HepG2 (cell line): ENCODE data around the gene WSB2. TPM values are rescaled to one million over a fixed set of nuclear protein-coding genes. Genes with fewer than 3 reads are reported as not detected.

ENCODE experiments used
- ATAC-seq: fragments of 200-7000 bp; cut with Tn5 transposase; 3 replicates; pipeline ENCODE4 v1.9.1; 2020; ENCODE audit warnings: mild to moderate bottlenecking, moderate library complexity
- BruUV-seq: library from RNA; stranded (reverse); fragments of 400-500 nt; replicated peaks from 2 replicates; lab custom pipeline; 2021; lab: Mats Ljungman, UMichigan
- CTCF ChIA-PET: fragments of 300-600 bp; formaldehyde crosslinking; extraction: SDS; loops from one replicate; lab custom pipeline; 2021; ENCODE audit warnings: low total read pairs, inconsistent platforms, low intra/inter-chr PET ratio; lab: Yijun Ruan, JAX
- POLR2A ChIA-PET: fragments of 350-600 bp; sonication (Branson Sonifier 250); formaldehyde crosslinking; loops from one replicate; lab custom pipeline; 2020; ENCODE audit warnings: antibody characterized with exemption, inconsistent platforms; lab: Yijun Ruan, JAX
- DNase-seq: peaks from one replicate; pipeline ENCODE4 v3.0.0-alpha.2; 2015; ENCODE audit warnings: low spot score
- FAIRE-seq: peaks from 3 replicates; lab custom pipeline; 2011; peaks lifted over from hg19 to GRCh38; lab: Jason Lieb, UNC
- H2AFZ ChIP-seq: one replicate; pipeline ENCODE4 v1.6.1; 2011; ENCODE audit warnings: low read length, inconsistent platforms
- H3K27ac ChIP-seq: fragments of 300-600 bp; 3 replicates; pipeline ENCODE4 v1.8.0; 2011; ENCODE audit warnings: mixed run types, mild to moderate bottlenecking, mixed read lengths, low read length, inconsistent platforms; ENCODE audit not compliant: insufficient read depth; ENCODE audit errors: extremely low read length
- H3K27me3 ChIP-seq, 2 experiments: fragments of 200-600 bp in 1 of 2; 2 replicates in 1 of 2; 3 replicates in 1 of 2; pipeline versions ENCODE4 v1.6.0 to v1.8.0; 2011; ENCODE audit warnings: low read length in 2 of 2, mild to moderate bottlenecking in 2 of 2, moderate library complexity in 2 of 2, inconsistent platforms in 1 of 2; ENCODE audit not compliant: insufficient read depth in 2 of 2, control insufficient read depth in 1 of 2
- H3K36me3 ChIP-seq, 2 experiments: fragments of 200-600 bp in 1 of 2; replicated peaks in 1 of 2; 2 replicates in 1 of 2; 3 replicates in 1 of 2; pipeline versions ENCODE4 v1.5.1 to v1.8.0; 2011; ENCODE audit warnings: low read length in 2 of 2, inconsistent platforms in 1 of 2; ENCODE audit not compliant: insufficient read depth in 2 of 2, control insufficient read depth in 1 of 2
- H3K4me1 ChIP-seq: 2 replicates; pipeline ENCODE4 v1.5.1; 2012; ENCODE audit warnings: low read length, inconsistent platforms; ENCODE audit not compliant: insufficient read depth
- H3K4me2 ChIP-seq: 2 replicates; pipeline ENCODE4 v1.6.0; 2011; ENCODE audit warnings: low read depth, low read length, inconsistent platforms
- H3K4me3 ChIP-seq, 3 experiments: fragments of 200-600 bp in 1 of 3; sonication (generic), shearing (Covaris generic) in 1 of 3; replicated peaks in 1 of 3; 2 replicates each; pipeline ENCODE4 v1.5.1; 2011 to 2016; ENCODE audit warnings: low read length in 3 of 3, inconsistent platforms in 2 of 3, low read depth in 2 of 3, mild to moderate bottlenecking in 2 of 3, control low read depth in 1 of 3, mixed read lengths in 1 of 3; ENCODE audit not compliant: insufficient read depth in 1 of 3
- H3K79me2 ChIP-seq: one replicate; pipeline ENCODE4 v1.6.1; 2011; ENCODE audit warnings: low read length, inconsistent platforms; ENCODE audit not compliant: insufficient read depth
- H3K9ac ChIP-seq: 2 replicates; pipeline ENCODE4 v1.6.0; 2011; ENCODE audit warnings: mild to moderate bottlenecking, low read depth, low read length, inconsistent platforms; ENCODE audit not compliant: insufficient read depth
- H3K9me3 ChIP-seq: 2 replicates; pipeline ENCODE4 v1.5.1; 2012; ENCODE audit warnings: mild to moderate bottlenecking, low read length
- H4K20me1 ChIP-seq: 2 replicates; pipeline ENCODE4 v1.6.0; 2011; ENCODE audit warnings: inconsistent platforms, mild to moderate bottlenecking, low read length, moderate library complexity; ENCODE audit not compliant: insufficient read depth
- AKNA ChIP-seq: sonication (generic); formaldehyde crosslinking; IDR thresholded peaks from 2 replicates; pipeline ENCODE4 v1.4.0; 2020; ENCODE audit warnings: missing genetic modification reagents, borderline replicate concordance
- CBX5 ChIP-seq: sonication (generic); formaldehyde crosslinking; IDR thresholded peaks from 2 replicates; pipeline ENCODE4 v1.4.0; 2020; ENCODE audit warnings: missing genetic modification reagents, borderline replicate concordance
- CENPX ChIP-seq: sonication (generic); formaldehyde crosslinking; IDR thresholded peaks from 2 replicates; pipeline ENCODE4 v1.9.0; 2021; ENCODE audit warnings: mild to moderate bottlenecking, missing genetic modification reagents, moderate library complexity
- HINFP ChIP-seq: sonication (generic); formaldehyde crosslinking; IDR thresholded peaks from 2 replicates; pipeline ENCODE4 v1.4.0; 2020; ENCODE audit warnings: low read depth, mild to moderate bottlenecking, missing genetic modification reagents
- IRF2 ChIP-seq: IDR thresholded peaks from 2 replicates; pipeline ENCODE4 v1.6.1; 2018; ENCODE audit warnings: missing genetic modification reagents, missing compliant biosample characterization
- MIER2 ChIP-seq: IDR thresholded peaks from 2 replicates; pipeline ENCODE4 v1.6.1; 2016; ENCODE audit warnings: missing biosample characterization, missing genetic modification reagents
- POGK ChIP-seq: sonication (generic); formaldehyde crosslinking; conservative IDR thresholded peaks from 2 replicates; pipeline ENCODE4 v1.8.0; 2022; ENCODE audit warnings: mild to moderate bottlenecking, moderate library complexity, missing genetic modification reagents
- TAF1 ChIP-seq: sonication (generic); formaldehyde crosslinking; IDR thresholded peaks from 2 replicates; pipeline ENCODE4 v1.4.0; 2020; ENCODE audit warnings: missing genetic modification reagents
- ZMAT3 ChIP-seq: sonication (generic); formaldehyde crosslinking; conservative IDR thresholded peaks from 2 replicates; pipeline ENCODE4 v1.7.0; 2021; ENCODE audit warnings: missing genetic modification reagents
- ZNF274 ChIP-seq: sonication (generic); formaldehyde crosslinking; IDR thresholded peaks from 2 replicates; pipeline ENCODE4 v1.5.1; 2020; ENCODE audit warnings: mild to moderate bottlenecking, missing genetic modification reagents
- ZNF564 ChIP-seq: sonication (generic); formaldehyde crosslinking; IDR thresholded peaks from 2 replicates; pipeline ENCODE4 v1.8.1; 2023; ENCODE audit warnings: mild to moderate bottlenecking, missing genetic modification reagents
- WGBS: methylation state at CpG from one replicate; pipeline ENCODE4 v1.1.6; 2017; ENCODE audit warnings: low lambda C conversion rate; 5-methylcytosine and 5-hydroxymethylcytosine counted together
- in situ Hi-C: cut with HindIII; loops from 2 replicates; pipeline ENCODE4 v1.10.0; 2017; ENCODE audit warnings: low pct_unique_long_range_greater_than_20kb; ENCODE audit not compliant: extremely low pct_ligation_motif_present
- intact Hi-C: fragments of 100-400 bp; cut with micrococcal nuclease; formaldehyde crosslinking; loops from one replicate; pipeline ENCODE4 v1.10.0; 2022; ENCODE audit not compliant: unreplicated experiment
- polyA plus RNA-seq, 8 experiments: library from polyadenylated mRNA; depleted of rRNA in 3 of 8; stranded (reverse) in 7 of 8; unstranded in 1 of 8; fragments of >200 nt; fragmentation: Illumina TruSeq in 4 of 8; extraction: Trizol in 4 of 8; gene quantifications; 2 replicates each; pipeline versions ENCODE4 v1.2.1 to v1.2.3, GENCODE V29; 2011 to 2016; ENCODE audit warnings: low read depth in 4 of 8, missing spikeins in 1 of 8, mixed read lengths in 1 of 8; ENCODE audit not compliant: insufficient read depth in 1 of 8
- total RNA-seq, 5 experiments: library from RNA; depleted of rRNA; stranded (reverse); fragments of >200 nt; fragmentation: Illumina TruSeq; extraction: Trizol; gene quantifications; 2 replicates each; pipeline ENCODE4 v1.2.3, GENCODE V29; 2016; ENCODE audit warnings: low read depth in 1 of 5

The WSB2 gene
- total and polyA plus RNA-seq, 2 of the 13 experiments (the other 11 are each of a cell fraction or from before 2014, with no cell fraction given) = 31.0 to 82.8 TPM

- no peak for TF ChIP-seq AKNA (CRISPR knock-in tag)
Observed at GRCh38 chr12:118053071-118053985, 7.7 kb downstream of the WSB2 start (continued).

- peak overlapping the region; percentile 64 for H3K9ac ChIP-seq
- DNase-seq (peak; percentile 99), ATAC-seq (peak; percentile 91), FAIRE-seq (peak; percentile 92)
- WGBS = 2% methylated on average over 8 of the region's 14 CpGs
- POLR2A ChIA-PET = interaction anchor here (1.0 to 1.9 kb wide), 6 partner anchors 10 to 69 kb away, joined by 3 to 5 read pairs (median 4); partner anchors contain the start of gene VSIG10
- peaks cover 4 to 14% of the 10 kb centered on the region in 2 experiments; a peak in 3 of 5 replicates for H3K36me3 ChIP-seq
- peaks cover 2% of the 10 kb centered on the region for H3K79me2 ChIP-seq
- BruUV-seq = TSS peak; percentile 94
- in situ Hi-C loops (no loop called here), intact Hi-C loops (loop anchor here (1.0 to 2.0 kb wide), 4 partner anchors 9 to 86 kb away; partner anchors contain the start of genes RFC5 and WSB2)
- no peaks in the 10 kb centered on the region for H3K27me3 ChIP-seq
- H3K4me1 ChIP-seq = peaks cover 65% of the 10 kb centered on the region
- H3K4me2 ChIP-seq = peak overlapping the region; percentile 79
- peak overlapping the region in 2 of 3 experiments; percentile 7 to 45; a peak in 2 of 6 replicates for H3K4me3 ChIP-seq
- peak overlapping the region; percentile 91 for H3K27ac ChIP-seq
- no peak overlapping the region for H2AFZ ChIP-seq
- no peaks in the 10 kb centered on the region for H4K20me1 ChIP-seq
- CTCF ChIA-PET = no interaction called here
- H3K9me3 ChIP-seq = no peaks in the 10 kb centered on the region
- TF ChIP-seq TAF1 (CRISPR knock-in tag) = 0 out of 2 replicates have a peak, but pooled peaks have one; percentile 30
- TF ChIP-seq IRF2 (CRISPR knock-in tag) = peak; percentile 93
- TF ChIP-seq ZNF564 (CRISPR knock-in tag) = 0 out of 2 replicates have a peak, but pooled peaks have one; percentile 49
- peak; percentile 82 for TF ChIP-seq POGK (CRISPR knock-in tag)
- TF ChIP-seq HINFP (CRISPR knock-in tag) = no peak
- peak; percentile 83 for TF ChIP-seq MIER2
- TF ChIP-seq ZNF274 (CRISPR knock-in tag) = 0 out of 2 replicates have a peak, but pooled peaks have one; percentile 46
- no peak for TF ChIP-seq CENPX (CRISPR knock-in tag)
- TF ChIP-seq ZMAT3 = peak; percentile 83; the same call in 1 of the 2 replicates
- TF ChIP-seq CBX5 = peak; percentile 95; the same call in 1 of the 2 replicates
Observed at GRCh38 chr12:118052324-118053070, 8.5 kb downstream of the WSB2 start.
